ENCODE results near the gene GRM1.

The GRM1 gene

GRCh38 chr6:146429831-146430230 lies 401.0 kb downstream of the GRM1 start:
- TF ChIP-seq CTCF (IDR thresholded peaks at IDR 0.05; ENCODE audit: low read depth, low read length, missing control alignments): no peak
- no peak overlapping the region for H3K4me3 ChIP-seq (replicated peaks; ENCODE audit: low read depth, low read length)
- DNase-seq (ENCODE audit: extremely low read depth, low read depth): no peak

- DNase-seq (ENCODE audit: extremely low read depth, low read depth): no peak
- peak overlapping the region; percentile 22 for H3K4me3 ChIP-seq (replicated peaks; ENCODE audit: low read depth, low read length)
- TF ChIP-seq CTCF (IDR thresholded peaks at IDR 0.05; ENCODE audit: low read depth, low read length, missing control alignments): no peak
Observed at GRCh38 chr6:146433881-146434731, 405.2 kb downstream of the GRM1 start.

DNA sequence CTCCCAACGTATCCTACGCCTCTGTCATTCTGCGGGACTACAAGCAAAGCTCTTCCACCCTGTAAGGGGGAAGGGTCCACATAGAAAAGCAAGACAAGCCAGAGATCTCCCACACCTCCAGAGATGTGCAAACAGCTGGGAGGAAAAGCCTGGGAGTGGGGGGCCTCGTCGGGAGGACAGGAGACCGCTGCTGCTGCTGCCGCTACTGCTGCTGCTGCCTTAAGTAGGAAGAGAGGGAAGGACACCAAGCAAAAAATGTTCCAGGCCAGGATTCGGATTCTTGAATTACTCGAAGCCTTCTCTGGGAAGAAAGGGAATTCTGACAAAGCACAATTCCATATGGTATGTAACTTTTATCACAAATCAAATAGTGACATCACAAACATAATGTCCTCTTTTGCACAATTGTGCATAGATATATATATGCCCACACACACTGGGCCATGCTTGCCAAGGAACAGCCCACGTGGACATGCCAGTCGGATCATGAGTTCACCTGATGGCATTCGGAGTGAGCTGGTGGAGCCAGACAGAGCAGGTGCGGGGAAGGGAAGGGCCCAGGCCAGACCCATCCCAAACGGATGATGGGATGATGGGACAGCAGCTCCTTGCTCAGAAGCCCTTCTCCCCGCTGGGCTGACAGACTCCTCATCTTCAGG lies 406.0 kb downstream of the GRM1 start:
- no peak overlapping the region for H3K4me3 ChIP-seq (replicated peaks; ENCODE audit: low read depth, low read length)

GRCh38 chr6:146441907-146442306 lies 413.0 kb downstream of the GRM1 start:
- no peak for TF ChIP-seq CTCF (IDR thresholded peaks at IDR 0.05; ENCODE audit: low read depth, low read length, missing control alignments)
- H3K4me3 ChIP-seq (replicated peaks; ENCODE audit: low read depth, low read length): no peak overlapping the region
- DNase-seq (ENCODE audit: extremely low read depth, low read depth): no peak

More for the DNA sequence above, 406.0 kb downstream of the GRM1 start:
- no peak for TF ChIP-seq CTCF (IDR thresholded peaks at IDR 0.05; ENCODE audit: low read depth, low read length, missing control alignments)
- no peak for DNase-seq (ENCODE audit: extremely low read depth, low read depth)

DNA sequence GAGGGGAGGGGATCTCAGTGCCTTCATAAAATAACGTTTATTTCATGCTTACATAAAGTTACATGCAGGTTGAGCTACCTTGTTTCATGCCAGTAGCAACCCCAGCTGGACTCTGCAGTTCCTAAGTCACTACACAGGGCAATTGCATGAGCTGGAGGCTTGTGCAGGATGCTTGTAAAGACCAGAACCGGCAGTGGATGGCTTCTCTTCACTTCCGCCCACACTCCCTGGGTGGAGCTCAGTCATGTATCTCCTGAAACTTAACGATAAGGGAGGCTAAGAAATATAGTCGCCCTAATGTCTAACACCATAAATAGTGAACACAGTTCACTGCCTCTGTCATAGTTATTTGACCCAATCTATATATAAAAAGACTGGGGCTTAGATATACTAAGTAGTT lies 415.3 kb downstream of the GRM1 start:
- no peak for TF ChIP-seq CTCF (IDR thresholded peaks at IDR 0.05; ENCODE audit: low read depth, low read length, missing control alignments)
- H3K4me3 ChIP-seq (replicated peaks; ENCODE audit: low read depth, low read length): no peak overlapping the region
- DNase-seq (ENCODE audit: extremely low read depth, low read depth): no peak

DNA sequence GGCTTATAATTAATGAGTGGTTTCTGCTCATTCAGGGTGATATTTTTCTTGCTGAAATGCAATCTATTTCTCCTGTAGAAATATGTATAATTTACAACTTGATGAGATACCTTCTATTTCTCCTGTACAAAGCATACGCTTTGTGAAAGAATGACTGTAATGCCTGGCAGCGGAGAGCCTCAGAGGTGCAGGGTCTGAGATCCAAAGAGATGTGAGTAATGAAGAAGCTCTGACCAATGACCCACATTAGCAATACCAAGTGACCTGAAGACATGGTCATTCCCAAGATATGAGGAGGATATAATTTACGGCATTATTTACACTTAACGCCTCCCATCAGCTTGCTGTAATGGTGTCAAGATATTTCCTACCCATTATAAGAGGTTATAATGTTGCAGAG lies 416.4 kb downstream of the GRM1 start:
- no peak overlapping the region for H3K4me3 ChIP-seq (replicated peaks; ENCODE audit: low read depth, low read length)
- no peak for TF ChIP-seq CTCF (IDR thresholded peaks at IDR 0.05; ENCODE audit: low read depth, low read length, missing control alignments)
- DNase-seq (ENCODE audit: extremely low read depth, low read depth): no peak
